H1 (cell line): ENCODE results near the gene FKBP6. TPM values are rescaled to one million over a fixed set of nuclear protein-coding genes. Genes with fewer than 3 reads are reported as not detected.

Experiments used
- CTCF ChIA-PET: fragments of 300-600 bp; sonication (Branson Sonifier 250); formaldehyde crosslinking; loops from one replicate; lab custom pipeline; 2021; ENCODE audit not compliant: partially characterized antibody; lab: Charles Lee
- POLR2A ChIA-PET: fragments of 300-600 bp; sonication (Branson Sonifier 250); formaldehyde crosslinking; loops from one replicate; lab custom pipeline; 2021; ENCODE audit warnings: inconsistent platforms; ENCODE audit not compliant: partially characterized antibody; lab: Charles Lee
- DNase-seq, 2 experiments: peaks; one replicate each; pipeline versions ENCODE4 v3.0.0 to v3.0.0-alpha.2; 2010 to 2022; ENCODE audit warnings: low spot score in 2 of 2, low read depth in 1 of 2, mixed read lengths in 1 of 2
- FAIRE-seq: peaks from 2 replicates; lab custom pipeline; 2011; peaks lifted over from hg19 to GRCh38; lab: Jason Lieb, UNC
- H2AFZ ChIP-seq: 2 replicates; pipeline ENCODE4 v1.8.1; 2012; ENCODE audit warnings: low read length, inconsistent platforms
- H2AK5ac ChIP-seq: 2 replicates; pipeline ENCODE4 v1.6.1; 2013; ENCODE audit warnings: low read depth, low read length
- H2BK120ac ChIP-seq: replicated peaks from 2 replicates; pipeline ENCODE3; 2013; ENCODE audit warnings: low read depth, low read length, inconsistent platforms
- H2BK12ac ChIP-seq: 2 replicates; pipeline ENCODE4 v1.6.1; 2013; ENCODE audit warnings: low read depth, low read length
- H2BK15ac ChIP-seq: 2 replicates; pipeline ENCODE4 v1.6.1; 2013; ENCODE audit warnings: low read length
- H2BK20ac ChIP-seq: 2 replicates; pipeline ENCODE4 v1.6.1; 2013; ENCODE audit warnings: low read length
- H2BK5ac ChIP-seq: 2 replicates; pipeline ENCODE4 v1.6.1; 2013; ENCODE audit warnings: low read depth, low read length
- H3K14ac ChIP-seq: 2 replicates; pipeline ENCODE4 v1.6.1; 2013; ENCODE audit warnings: inconsistent platforms; ENCODE audit not compliant: insufficient read length
- H3K18ac ChIP-seq: 2 replicates; pipeline ENCODE4 v1.6.1; 2013; ENCODE audit warnings: low read length; ENCODE audit errors: extremely low read depth
- H3K23ac ChIP-seq: 2 replicates; pipeline ENCODE4 v1.6.1; 2013; ENCODE audit warnings: inconsistent platforms; ENCODE audit not compliant: insufficient read length
- H3K23me2 ChIP-seq: 2 replicates; pipeline ENCODE4 v1.6.1; 2013; ENCODE audit warnings: low read depth, low read length
- H3K27ac ChIP-seq: 2 replicates; pipeline ENCODE4 v1.6.1; 2011; ENCODE audit warnings: low read depth, low read length, inconsistent platforms
- H3K27me3 ChIP-seq, 4 experiments: replicated peaks in 1 of 4; 1 replicate in 1 of 4; 2 replicates in 3 of 4; pipeline versions ENCODE4 v1.6.1 to v1.8.1; 2011 to 2013; ENCODE audit warnings: low read length in 3 of 4, mild to moderate bottlenecking in 3 of 4, inconsistent platforms in 2 of 4, mixed read lengths in 2 of 4, moderate library complexity in 1 of 4; ENCODE audit not compliant: control insufficient read depth in 3 of 4, insufficient read depth in 3 of 4; ENCODE audit errors: extremely low read depth in 1 of 4
- H3K36me3 ChIP-seq, 4 experiments: 2 replicates each; pipeline versions ENCODE4 v1.6.1 to v1.8.1; 2011 to 2013; ENCODE audit warnings: mild to moderate bottlenecking in 4 of 4, low read length in 3 of 4, moderate library complexity in 2 of 4, control low read depth in 1 of 4, inconsistent platforms in 1 of 4; ENCODE audit not compliant: insufficient read depth in 4 of 4, control insufficient read depth in 2 of 4
- H3K4ac ChIP-seq: replicated peaks from 2 replicates; pipeline ENCODE3; 2013; ENCODE audit warnings: low read length, low read depth, mixed read lengths, inconsistent platforms; ENCODE audit not compliant: insufficient read length
- H3K4me1 ChIP-seq, 4 experiments: replicated peaks in 1 of 4; 1 replicate in 1 of 4; 2 replicates in 3 of 4; pipeline versions ENCODE4 v1.6.1 to v1.8.1; 2011 to 2013; ENCODE audit warnings: low read length in 3 of 4, inconsistent platforms in 2 of 4, mixed read lengths in 1 of 4; ENCODE audit not compliant: insufficient read depth in 4 of 4, control insufficient read depth in 3 of 4
- H3K4me2 ChIP-seq, 2 experiments: 2 replicates each; pipeline versions ENCODE4 v1.6.1 to v1.8.1; 2011 to 2013; ENCODE audit warnings: low read depth in 2 of 2, low read length in 2 of 2, control low read depth in 1 of 2, inconsistent platforms in 1 of 2, mild to moderate bottlenecking in 1 of 2; ENCODE audit not compliant: insufficient read depth in 1 of 2
- H3K4me3 ChIP-seq, 4 experiments: fragments of 200-600, 300-600 bp in 1 of 4; sonication (generic), shearing (Covaris generic), sonication (Bioruptor Twin) in 1 of 4; 2 replicates each; pipeline versions ENCODE4 v1.5.1 to v1.8.1; 2011 to 2016; ENCODE audit warnings: low read length in 4 of 4, low read depth in 3 of 4, control low read depth in 2 of 4, inconsistent platforms in 2 of 4, mild to moderate bottlenecking in 2 of 4, mixed read lengths in 1 of 4, moderate library complexity in 1 of 4; ENCODE audit not compliant: insufficient read depth in 2 of 4; ENCODE audit errors: extremely low read depth in 1 of 4
- H3K56ac ChIP-seq: replicated peaks from 2 replicates; pipeline ENCODE3; 2013; ENCODE audit warnings: low read depth, mild to moderate bottlenecking, mixed read lengths, low read length, inconsistent platforms; ENCODE audit not compliant: insufficient read length
- H3K79me1 ChIP-seq: 2 replicates; pipeline ENCODE4 v1.6.1; 2013; ENCODE audit warnings: low read depth, low read length, control low read depth
- H3K79me2 ChIP-seq, 2 experiments: 2 replicates each; pipeline versions ENCODE4 v1.6.1 to v1.8.1; 2012 to 2013; ENCODE audit warnings: low read length in 2 of 2, mild to moderate bottlenecking in 2 of 2, inconsistent platforms in 1 of 2; ENCODE audit not compliant: insufficient read depth in 2 of 2, control insufficient read depth in 1 of 2
- H3K9ac ChIP-seq, 4 experiments: replicated peaks in 1 of 4; 1 replicate in 1 of 4; 2 replicates in 3 of 4; pipeline versions ENCODE4 v1.6.1 to v1.8.1; 2011 to 2013; ENCODE audit warnings: low read depth in 3 of 4, low read length in 3 of 4, control low read depth in 2 of 4, mild to moderate bottlenecking in 2 of 4, moderate library complexity in 2 of 4, inconsistent platforms in 1 of 4; ENCODE audit errors: extremely low read depth in 1 of 4
- H3K9me3 ChIP-seq, 2 experiments: 2 replicates each; pipeline versions ENCODE4 v1.6.1 to v1.8.1; 2012 to 2013; ENCODE audit warnings: mild to moderate bottlenecking in 2 of 2, moderate library complexity in 2 of 2, control low read depth in 1 of 2, inconsistent platforms in 1 of 2, low read depth in 1 of 2, low read length in 1 of 2, mixed read lengths in 1 of 2; ENCODE audit not compliant: insufficient read depth in 2 of 2
- H4K20me1 ChIP-seq, 2 experiments: replicated peaks in 1 of 2; 2 replicates each; pipeline versions ENCODE3 to v1.8.1; 2011 to 2013; ENCODE audit warnings: inconsistent platforms in 2 of 2, low read length in 2 of 2, mild to moderate bottlenecking in 1 of 2; ENCODE audit not compliant: insufficient read depth in 2 of 2, control insufficient read depth in 1 of 2
- H4K5ac ChIP-seq: 2 replicates; pipeline ENCODE4 v1.6.1; 2013; ENCODE audit warnings: low read length, low read depth, mixed read lengths, inconsistent platforms; ENCODE audit not compliant: insufficient read length
- H4K8ac ChIP-seq: 2 replicates; pipeline ENCODE4 v1.8.0; 2013; ENCODE audit warnings: mild to moderate bottlenecking, moderate library complexity, low read length, inconsistent platforms; ENCODE audit not compliant: insufficient read depth; ENCODE audit errors: extremely low read depth
- H4K91ac ChIP-seq: replicated peaks from 2 replicates; pipeline ENCODE3; 2013; ENCODE audit warnings: low read length, mixed read lengths, inconsistent platforms; ENCODE audit not compliant: insufficient read length
- ASH2L ChIP-seq: fragments of 200-600, 300-600 bp; sonication (generic); IDR thresholded peaks from one replicate; pipeline ENCODE4 v1.7.1; 2017; ENCODE audit warnings: low read length
- BRCA1 ChIP-seq: IDR thresholded peaks from 2 replicates; pipeline ENCODE4 v1.6.1; 2012; ENCODE audit warnings: low read depth, low read length, improper control_type of control experiment
- CBX5 ChIP-seq: fragments of 300-800, 300-1000 bp; sonication (generic); IDR thresholded peaks from 2 replicates; pipeline ENCODE4 v1.7.1; 2016; ENCODE audit warnings: antibody characterized with exemption, low read length, low read depth
- FOSL1 ChIP-seq: IDR thresholded peaks from 2 replicates; pipeline ENCODE4 v1.6.1; 2011; ENCODE audit warnings: mild to moderate bottlenecking, low read depth, low read length, moderate library complexity; ENCODE audit not compliant: insufficient read depth
- KDM4A ChIP-seq: IDR thresholded peaks from one replicate; pipeline ENCODE4 v1.7.1; 2012; ENCODE audit warnings: low read depth, mild to moderate bottlenecking, moderate library complexity, low read length, inconsistent platforms; ENCODE audit not compliant: severe bottlenecking
- MAFK ChIP-seq: IDR thresholded peaks from 2 replicates; pipeline ENCODE4 v1.6.1; 2012; ENCODE audit warnings: low read depth, mild to moderate bottlenecking, improper control_type of control experiment, low read length
- NRF1 ChIP-seq: IDR thresholded peaks from 2 replicates; pipeline ENCODE4 v1.6.1; 2011; ENCODE audit warnings: mild to moderate bottlenecking, low read depth, low read length, improper control_type of control experiment
- PHF8 ChIP-seq: fragments of 200-600 bp; sonication (generic); conservative IDR thresholded peaks from 2 replicates; pipeline ENCODE4 v1.7.1; 2012; ENCODE audit warnings: low read depth, mild to moderate bottlenecking, inconsistent platforms, low read length, moderate library complexity
- RBBP5 ChIP-seq: IDR thresholded peaks from 2 replicates; pipeline ENCODE4 v1.7.1; 2012; ENCODE audit warnings: low read depth, mild to moderate bottlenecking, inconsistent platforms, low read length, moderate library complexity, borderline replicate concordance
- RFX5 ChIP-seq: IDR thresholded peaks from 2 replicates; pipeline ENCODE4 v1.6.1; 2011; ENCODE audit warnings: low read depth, low read length, improper control_type of control experiment, borderline replicate concordance
- RNF2 ChIP-seq: fragments of 200-900, 300-1000 bp; sonication (generic); IDR thresholded peaks from 2 replicates; pipeline ENCODE4 v1.7.1; 2016; ENCODE audit warnings: borderline replicate concordance, low read depth, mild to moderate bottlenecking, antibody characterized with exemption, low read length; ENCODE audit not compliant: poor library complexity, severe bottlenecking; ENCODE audit errors: missing control alignments
- SIRT6 ChIP-seq: IDR thresholded peaks from one replicate; pipeline ENCODE4 v1.7.1; 2012; ENCODE audit warnings: low read length, inconsistent platforms
- SIX5 ChIP-seq: IDR thresholded peaks from 2 replicates; pipeline ENCODE4 v1.6.1; 2011; ENCODE audit warnings: mild to moderate bottlenecking, low read depth, low read length
- SUZ12 ChIP-seq: fragments of 200-600 bp; sonication (generic); IDR thresholded peaks from 2 replicates; pipeline ENCODE4 v1.6.1; 2012; ENCODE audit warnings: mild to moderate bottlenecking, inconsistent platforms, low read length, moderate library complexity, mixed read lengths
- whole genome bisulfite sequencing, 2 experiments: shearing (Covaris generic) in 1 of 2; methylation state at CpG; one replicate each; pipeline versions ENCODE4 v1.1.6 to v1.1.7; 2013 to 2015; ENCODE audit warnings: low lambda C conversion rate in 2 of 2, mixed read lengths in 2 of 2, inconsistent platforms in 1 of 2, low coverage in 1 of 2, missing lambda C conversion rate in 1 of 2; ENCODE audit not compliant: insufficient replicate concordance in 2 of 2, insufficient coverage in 1 of 2, insufficient read length in 1 of 2; ENCODE audit errors: extremely low coverage in 1 of 2, missing lambda C conversion rate in 1 of 2; 5-methylcytosine and 5-hydroxymethylcytosine counted together
- polyA plus RNA-seq, 7 experiments: library from polyadenylated mRNA; depleted of rRNA in 3 of 7; stranded (reverse) in 5 of 7; unstranded in 2 of 7; fragments of >200 nt in 5 of 7; fragments of 200-250 nt in 2 of 7; gene quantifications; 1 replicate in 5 of 7; 2 replicates in 1 of 7; 4 replicates in 1 of 7; pipeline versions ENCODE4 v1.2.1 to v1.2.3, GENCODE V29; 2011 to 2013; ENCODE audit warnings: missing spikeins in 2 of 7, mixed read lengths in 2 of 7
- total RNA-seq: library from RNA; stranded (reverse); fragmentation: NEBNext Ultra II Directional; extraction: Animal tissue kit (Norgen Biotek cat#: 25700); gene quantifications from 2 replicates; pipeline ENCODE4 v1.2.1, GENCODE V29; 2021

FKBP6 gene
- total and polyA plus RNA-seq, 2 of the 8 experiments (the other 6 are each of a cell fraction or from before 2014, with no cell fraction given): 0.14 to 0.19 TPM

GRCh38 chr7:73352784-73353183, 24.8 kb downstream of the FKBP6 start:
- Histone ChIP-seq H3K23me2 (no peaks in the 10 kb centered on the region), H2BK5ac (no peak overlapping the region), H3K23ac (no peak overlapping the region), H3K27ac (no peak overlapping the region), H2BK15ac (no peak overlapping the region), H3K18ac (no peak overlapping the region), H2BK120ac (no peak overlapping the region), H3K9me3 (no peaks in the 10 kb centered on the region), H3K14ac (no peak overlapping the region), H4K8ac (no peak overlapping the region), H2BK20ac (0 out of 2 replicates have a peak overlapping the region, but pooled peaks have one; percentile 43)
- no peak for FAIRE-seq
- CTCF ChIA-PET: interaction anchor here (1.6 to 3.7 kb wide), 2 partner anchors 10 to 12 kb away, joined by 5 to 22 read pairs; no protein-coding TSS in a partner anchor
- no peak for TF ChIP-seq RNF2
- no peak for TF ChIP-seq SIRT6
- no peak for TF ChIP-seq ASH2L
- no peak for TF ChIP-seq SIX5
- TF ChIP-seq MAFK: no peak
- no peak for TF ChIP-seq PHF8
- TF ChIP-seq NRF1: no peak
- TF ChIP-seq FOSL1: no peak
- no peak for TF ChIP-seq CBX5
- no peak for TF ChIP-seq RFX5
- no peak for TF ChIP-seq RBBP5
- TF ChIP-seq BRCA1: no peak
- TF ChIP-seq KDM4A: no peak
- TF ChIP-seq SUZ12: no peak
- TF ChIP-seq, all 59 proteins: peak for 0
- Histone ChIP-seq H3K4me3 (no peak overlapping the region), H2AK5ac (no peak overlapping the region), H4K20me1 (no peaks in the 10 kb centered on the region), H3K9ac (no peak overlapping the region), H3K27me3 (no peaks in the 10 kb centered on the region), H3K79me1 (no peaks in the 10 kb centered on the region), H3K4me1 (peaks cover 0 to 9% (median 0%) of the 10 kb centered on the region in 4 experiments; a peak in 3 of 7 replicates), H2AFZ (no peak overlapping the region), H3K4me2 (no peak overlapping the region), H2BK12ac (no peak overlapping the region), H3K36me3 (no peaks in the 10 kb centered on the region), H3K56ac (no peak overlapping the region), H4K5ac (no peak overlapping the region), H3K79me2 (no peaks in the 10 kb centered on the region), H4K91ac (no peak overlapping the region), H3K4ac (no peak overlapping the region)
- POLR2A ChIA-PET: interaction anchor here (1.4 kb wide), 1 partner anchor 10 kb away, joined by 4 read pairs; no protein-coding TSS in a partner anchor
- WGBS, 2 experiments: 93% methylated on average over 3 of the region's 3 CpGs; no CpG with 5 or more reads in 1 of the 2 experiments
- no peak for DNase-seq
